ENCODE measurements around the gene RSRC1.
A peak's percentile ranks its signal among the peaks of the same experiment; 100 is the strongest.
"Not testable (repeated sequence)": the region's sequence is repeated elsewhere in the genome, so short reads cannot be mapped to it uniquely, and the experiment has no call there.

The RSRC1 gene

GRCh38 chr3:158337110-158337509 is 227.2 kb downstream of the RSRC1 start:
- DNase-seq, result no peak

DNA sequence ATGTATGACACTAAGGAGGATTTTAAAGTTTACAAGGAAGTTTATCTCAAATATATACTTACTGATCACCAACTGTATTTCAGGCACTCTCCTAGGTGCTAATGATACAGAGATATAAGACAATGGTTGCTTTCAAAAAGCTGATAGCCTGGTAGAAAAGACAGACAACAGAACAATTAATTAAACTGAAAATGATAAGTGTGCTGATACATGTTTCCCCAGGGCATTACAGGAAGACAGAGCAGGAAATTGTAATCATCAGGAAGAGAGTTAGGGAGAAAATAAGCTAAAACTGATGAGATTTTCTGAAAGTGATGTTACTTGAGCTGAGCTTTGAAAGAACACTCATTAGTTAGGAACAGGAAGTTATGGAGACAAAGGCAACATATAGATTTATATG is 229.7 kb downstream of the RSRC1 start:
- DNase-seq, result no peak

GRCh38 chr3:158340951-158341350 is 231.1 kb downstream of the RSRC1 start:
- not testable (repeated sequence) for DNase-seq

DNA sequence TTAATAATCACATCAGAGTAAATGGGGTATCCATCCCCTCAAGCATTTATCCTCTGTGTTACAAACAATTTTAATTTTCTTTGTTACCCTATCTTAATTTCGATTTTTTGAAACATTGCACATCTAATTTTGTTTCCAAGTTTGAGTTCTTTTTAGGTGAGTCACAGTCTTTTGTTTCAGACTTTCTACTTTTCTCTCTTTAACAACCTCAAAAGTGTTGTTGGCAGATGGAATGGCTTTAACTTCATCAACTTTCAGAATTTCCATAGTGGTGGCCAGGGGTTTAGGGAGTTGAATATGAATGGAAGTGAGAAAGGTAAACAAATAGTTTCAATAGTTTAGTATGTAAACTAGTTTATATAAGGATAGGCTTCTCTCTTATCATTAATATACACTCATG is 238.1 kb downstream of the RSRC1 start:
- no peak for DNase-seq

DNA sequence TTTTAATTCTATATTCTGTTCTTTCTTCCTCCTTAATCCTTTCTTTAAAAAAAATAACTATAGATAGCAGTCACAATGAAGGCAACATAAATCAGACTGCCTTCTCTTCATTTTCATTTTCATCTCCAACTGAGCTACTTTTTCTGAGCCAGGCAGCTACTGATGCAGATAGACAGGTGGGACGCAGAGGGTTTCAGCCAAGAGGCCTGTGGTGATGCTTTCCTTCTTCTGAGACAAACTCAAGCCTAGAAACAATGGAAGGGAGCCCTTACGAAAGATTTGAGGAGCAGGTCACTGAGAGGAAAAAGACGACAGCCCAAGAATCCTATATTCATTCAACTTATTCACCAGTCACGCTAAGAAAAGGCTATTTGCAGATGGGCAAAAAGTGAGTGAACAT is 241.1 kb downstream of the RSRC1 start:
- DNase-seq, result no peak

DNA sequence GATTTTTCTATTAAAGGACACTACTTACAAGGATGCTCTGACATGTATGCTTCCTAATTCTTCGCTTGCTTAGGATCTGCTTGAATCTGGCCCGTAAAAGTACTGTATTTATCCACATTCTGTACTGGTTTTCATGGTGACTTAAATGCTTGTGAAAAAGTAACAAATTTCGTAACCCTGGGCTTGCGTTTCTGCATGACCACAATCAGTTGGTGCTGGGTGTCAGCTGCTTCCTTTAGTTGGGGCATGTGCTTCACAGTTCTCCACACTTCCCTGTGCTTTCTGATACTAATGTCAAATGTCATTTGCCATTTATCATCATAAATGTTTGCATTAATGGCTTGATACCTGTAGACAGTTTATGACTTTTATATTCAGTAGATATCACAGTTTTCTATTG is 242.7 kb downstream of the RSRC1 start:
- DNase-seq, result no peak

- DNase-seq, result no peak
Measured at GRCh38 chr3:158354713-158355112, 244.8 kb downstream of the RSRC1 start.

DNA sequence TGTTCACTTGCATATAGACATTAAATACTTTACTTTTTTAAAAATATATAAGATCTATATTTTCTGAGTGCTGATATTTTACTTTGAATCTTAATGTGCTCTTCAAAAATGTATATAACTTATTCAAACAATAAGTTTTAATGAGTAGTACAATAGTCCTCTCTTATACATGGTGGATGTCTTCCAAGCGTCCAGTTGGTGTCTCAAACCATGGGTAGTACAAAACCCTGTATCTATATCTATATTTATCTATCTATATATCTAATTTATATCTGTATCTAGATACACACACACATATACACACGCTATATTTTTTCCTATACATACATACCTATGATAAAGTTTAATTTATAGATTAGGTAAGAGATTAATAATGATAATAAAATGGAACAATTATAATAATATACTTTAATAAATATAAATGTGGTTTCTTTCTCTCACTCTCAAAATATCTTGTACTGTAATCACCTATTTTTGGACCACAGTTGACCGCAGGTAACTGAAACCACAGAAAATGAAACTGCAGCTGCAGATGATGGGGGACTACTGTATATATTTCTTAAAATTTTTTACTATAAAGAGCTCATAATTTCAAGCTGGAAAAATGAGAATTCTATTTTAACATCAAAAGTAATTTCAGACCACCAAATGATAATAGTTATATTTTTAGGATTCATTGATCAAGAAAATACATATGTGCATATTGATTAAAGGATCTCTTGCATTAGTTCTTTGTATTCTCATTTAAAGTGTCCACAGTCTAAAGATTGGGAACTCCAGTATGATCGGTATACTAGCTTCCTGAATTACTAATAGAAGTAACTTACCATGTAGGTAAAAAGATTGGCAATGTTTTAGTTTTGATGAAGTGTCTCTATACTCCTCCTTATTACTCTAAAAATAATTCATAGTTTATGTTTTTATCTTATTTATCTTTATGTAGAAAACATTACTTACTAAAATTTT is 246.0 kb downstream of the RSRC1 start:
- no peak for DNase-seq

GRCh38 chr3:158359339-158359738 is 249.4 kb downstream of the RSRC1 start:
- no peak for DNase-seq

DNA sequence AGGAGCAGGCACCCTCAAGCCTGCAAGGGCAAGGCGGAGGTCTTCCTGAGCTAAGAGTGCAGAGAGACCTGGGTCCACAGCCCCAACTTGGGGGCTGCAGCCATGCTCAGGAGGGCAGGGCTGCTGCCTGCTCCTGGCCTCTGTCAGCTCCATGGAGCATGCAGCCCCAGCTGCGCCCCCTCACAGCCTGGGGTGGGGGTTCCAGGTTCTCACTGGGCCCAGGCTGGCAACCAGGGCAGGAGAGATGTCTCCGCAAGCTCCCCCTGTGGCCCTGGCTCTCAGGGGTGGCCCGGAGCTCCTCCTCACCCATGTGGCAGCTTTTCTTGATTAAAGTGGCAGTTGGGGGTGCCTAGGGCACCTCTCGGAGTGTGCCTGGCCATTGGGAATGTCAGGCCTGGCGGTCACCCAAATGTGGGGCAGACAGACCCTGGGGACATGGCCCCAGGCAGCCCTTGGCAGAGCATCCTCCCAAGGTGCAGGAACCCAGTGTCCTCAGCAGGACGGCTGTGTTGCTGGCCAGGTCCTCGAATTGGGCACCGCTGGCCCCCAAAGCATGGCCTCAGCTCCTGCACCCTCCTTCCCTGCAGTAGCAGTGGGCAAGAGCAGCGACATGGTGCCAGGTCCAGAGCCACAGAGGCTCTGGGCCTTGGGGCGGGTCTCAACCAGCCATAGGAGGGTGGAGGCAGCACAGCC is 251.0 kb downstream of the RSRC1 start:
- DNase-seq, result no peak

- no peak for DNase-seq
Measured at GRCh38 chr3:158368271-158368670, 258.4 kb downstream of the RSRC1 start.

GRCh38 chr3:158369279-158369678 is 259.4 kb downstream of the RSRC1 start:
- no peak for DNase-seq

DNA sequence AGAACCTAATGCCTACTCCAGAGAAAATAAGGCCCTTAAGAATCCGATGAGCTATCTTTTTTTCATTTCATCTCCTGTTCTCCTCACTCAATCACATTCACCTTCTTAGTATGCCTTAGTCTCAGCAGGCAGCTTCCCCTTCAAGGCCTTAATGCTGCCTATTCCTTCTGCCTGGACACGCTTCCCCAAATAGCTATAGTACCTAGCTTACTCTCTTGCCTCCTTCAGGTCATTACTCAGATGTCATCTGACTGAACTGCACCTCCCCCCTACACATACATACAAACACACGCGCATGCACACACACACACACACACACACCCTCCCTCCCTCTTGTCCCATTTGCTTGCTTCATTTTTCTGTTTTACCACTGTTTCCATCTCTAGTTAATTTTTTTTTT is 269.6 kb downstream of the RSRC1 start:
- no peak for DNase-seq

GRCh38 chr3:158381262-158381868 is 271.5 kb downstream of the RSRC1 start:
- no peak for DNase-seq

DNA sequence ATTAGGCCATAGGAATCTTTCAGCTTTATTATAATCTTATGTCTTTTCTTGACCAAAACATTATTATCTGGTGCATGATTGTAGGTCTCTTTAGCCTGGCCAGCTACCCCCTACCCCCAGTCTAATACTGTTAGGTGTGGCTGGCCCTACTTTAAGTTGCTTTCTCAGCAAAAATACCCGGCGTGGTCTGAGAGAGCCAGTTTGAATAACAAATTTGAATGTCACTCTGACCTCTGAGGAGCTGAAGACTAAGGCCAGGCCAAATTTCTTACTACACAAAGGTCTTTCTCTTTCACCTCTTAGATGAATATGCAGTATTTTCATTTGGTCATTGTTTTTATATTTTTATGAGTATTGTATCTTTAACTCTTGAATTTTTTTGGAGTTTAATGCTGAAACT is 272.6 kb downstream of the RSRC1 start:
- no peak for DNase-seq

DNA sequence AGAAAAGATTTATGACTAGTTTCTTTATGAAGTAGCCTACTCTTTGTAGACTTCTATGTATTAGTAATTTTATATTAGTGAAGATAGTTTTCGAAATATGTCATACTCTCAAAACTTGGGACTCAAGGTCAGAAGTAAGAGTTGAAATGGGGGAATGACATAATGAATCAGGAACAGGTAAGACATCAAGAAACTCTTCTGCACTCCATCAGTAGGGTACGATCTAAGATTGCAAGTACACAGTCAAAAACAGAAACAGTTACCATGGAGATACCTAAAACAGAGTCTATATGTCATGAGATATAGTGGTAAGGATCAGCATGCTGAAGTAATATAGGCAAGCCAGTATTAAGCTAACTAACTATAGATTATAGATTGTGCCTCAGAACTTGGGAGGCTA is 274.1 kb downstream of the RSRC1 start:
- no peak for DNase-seq

DNA sequence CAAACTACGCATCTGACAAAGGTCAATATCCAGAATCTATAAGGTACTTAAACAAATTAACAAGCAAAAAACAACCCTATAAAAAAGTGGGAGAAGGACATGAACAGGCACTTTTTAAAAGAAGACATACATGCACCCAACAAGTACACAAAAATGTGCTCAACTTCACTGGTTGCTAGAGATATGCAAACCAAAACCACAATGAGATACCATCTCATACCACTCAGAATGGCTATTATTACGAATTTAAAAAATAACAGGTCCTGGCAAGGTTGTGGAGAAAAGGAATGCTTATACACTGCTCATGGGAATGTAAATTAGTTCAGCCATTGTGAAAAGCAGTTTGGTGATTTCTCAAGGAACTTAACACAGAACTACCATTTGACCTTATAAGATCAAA is 285.5 kb downstream of the RSRC1 start:
- DNase-seq, result no peak

GRCh38 chr3:158402590-158402989 is 292.7 kb downstream of the RSRC1 start:
- no peak for DNase-seq

- no peak for DNase-seq
Measured at GRCh38 chr3:158403013-158403412, 293.1 kb downstream of the RSRC1 start.

DNA sequence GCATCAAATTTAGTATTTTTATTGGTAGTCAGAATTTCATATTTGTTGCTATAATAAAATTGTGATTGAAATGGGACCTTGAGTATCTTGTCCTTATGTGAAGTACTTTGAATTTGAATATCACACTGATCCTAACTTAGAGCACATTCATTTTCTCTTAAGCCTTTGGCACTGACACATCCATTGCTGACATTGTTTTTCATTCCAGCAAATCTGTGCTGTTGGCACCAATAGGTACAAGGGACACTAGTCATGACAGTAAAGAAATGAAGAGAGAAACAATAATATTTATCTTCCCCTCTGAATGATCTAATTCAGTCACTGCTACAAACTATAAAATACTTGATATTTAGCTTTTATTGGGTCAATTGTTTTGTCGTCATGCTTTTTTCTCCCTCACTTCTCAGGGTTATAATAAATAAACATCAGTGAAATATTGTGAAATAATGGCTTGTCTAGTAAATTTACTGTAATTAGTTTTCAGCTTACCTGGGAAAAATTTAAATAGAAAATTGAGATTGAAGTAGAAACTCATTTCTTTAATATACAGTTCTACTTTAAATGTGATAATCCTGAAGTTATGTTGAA is 294.3 kb downstream of the RSRC1 start:
- no peak for DNase-seq

DNA sequence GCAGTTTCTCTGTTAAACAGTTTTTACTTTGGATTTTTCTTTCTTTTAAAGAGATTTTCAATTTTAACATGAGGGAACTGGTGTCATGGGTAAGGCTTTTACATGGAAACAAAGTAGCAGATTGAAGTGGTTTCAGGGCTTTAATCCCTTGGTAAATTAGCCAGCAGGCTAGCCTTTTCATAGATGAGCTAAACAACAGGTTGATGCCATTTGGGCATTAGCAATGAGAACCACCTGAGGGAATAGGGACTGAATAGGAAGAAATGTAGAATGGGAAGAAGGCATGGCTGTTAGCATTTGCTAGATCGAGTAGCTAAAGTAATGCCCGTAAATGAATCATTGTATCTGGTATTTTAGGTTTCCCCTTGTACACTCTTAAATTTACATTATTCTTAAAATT is 295.6 kb downstream of the RSRC1 start:
- peak; percentile 6 for DNase-seq

DNA sequence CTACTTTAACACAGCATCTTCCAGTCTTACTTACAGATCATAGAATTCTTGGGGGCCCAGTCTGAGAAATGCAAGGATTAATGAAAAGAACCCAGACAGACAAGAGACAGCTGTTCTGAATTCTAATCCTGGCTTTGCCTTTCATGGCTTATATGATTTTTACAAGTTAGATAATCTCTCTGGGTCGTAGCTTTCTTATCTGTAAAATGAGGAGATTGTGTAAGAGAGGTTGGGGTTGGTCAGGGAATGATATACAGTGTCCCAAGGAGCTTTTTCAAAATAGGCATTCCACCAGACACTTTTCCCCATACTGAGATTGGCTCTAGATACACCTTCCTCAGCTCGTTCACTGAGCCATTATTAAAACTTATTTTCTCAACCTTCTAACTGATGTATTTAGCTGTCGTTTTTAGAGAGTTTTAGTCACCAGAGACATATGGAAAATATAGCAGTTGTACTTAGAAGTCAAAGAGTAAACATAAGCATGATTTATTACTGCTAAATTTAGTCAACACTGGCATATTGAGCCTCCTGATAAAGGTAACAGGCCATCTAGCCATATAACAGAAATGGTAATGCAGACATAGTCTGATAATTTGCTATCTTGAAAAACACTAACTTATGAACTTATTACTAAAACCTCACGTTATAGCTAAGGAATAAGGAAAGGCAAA is 298.1 kb downstream of the RSRC1 start:
- DNase-seq, result no peak

DNA sequence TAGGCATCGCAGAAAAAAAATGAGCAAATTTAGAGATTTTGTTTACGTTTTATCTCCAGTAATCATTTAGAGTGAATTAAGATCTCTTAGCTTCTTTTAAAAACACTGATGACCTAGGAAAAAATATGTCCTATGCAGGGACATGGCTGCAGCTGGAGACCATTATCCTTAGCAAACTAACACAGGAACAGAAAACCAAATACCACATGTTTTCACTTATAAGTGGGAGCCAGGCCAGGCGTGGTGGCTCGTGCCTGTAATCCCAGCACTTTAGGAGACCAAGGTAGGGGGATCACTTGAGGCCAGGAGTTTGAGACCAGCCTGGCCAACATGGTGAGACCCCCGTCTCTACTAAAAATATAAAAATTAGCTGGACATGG is 298.6 kb downstream of the RSRC1 start:
- not testable (repeated sequence) for DNase-seq

Data from DMS153 (cell line).